Endothelial cell of umbilical vein (primary cell): ENCODE data around the gene RPS19. TPM values are rescaled to one million over a fixed set of nuclear protein-coding genes. Genes with fewer than 3 reads are reported as not detected.

ENCODE experiments used
- BruUV-seq: library from RNA; stranded (reverse); fragments of 400-500 nt; replicated peaks from 2 replicates; lab custom pipeline; 2021; lab: Mats Ljungman, UMichigan
- CTCF ChIA-PET: fragments of 300-600, 350-600 bp; sonication (Branson Sonifier 250); formaldehyde crosslinking; loops from one replicate; lab custom pipeline; 2021; ENCODE audit warnings: antibody characterized with exemption, inconsistent platforms; lab: Charles Lee
- POLR2A ChIA-PET: fragments of 300-600, 350-600 bp; sonication (Branson Sonifier 250); formaldehyde crosslinking; loops from one replicate; lab custom pipeline; 2021; ENCODE audit warnings: antibody characterized with exemption, inconsistent platforms; lab: Charles Lee
- DNase-seq: peaks from one replicate; pipeline ENCODE4 v3.0.0-alpha.2; 2011; ENCODE audit warnings: low read depth, low spot score
- FAIRE-seq: peaks from 2 replicates; lab custom pipeline; 2011; peaks lifted over from hg19 to GRCh38; lab: Jason Lieb, UNC
- H2AFZ ChIP-seq: 2 replicates; pipeline ENCODE4 v1.6.0; 2012; ENCODE audit warnings: low read depth, low read length, control low read depth, inconsistent platforms
- H3K27ac ChIP-seq: 2 replicates; pipeline ENCODE4 v1.5.1; 2011; ENCODE audit warnings: low read depth, mild to moderate bottlenecking, control low read depth, low read length, moderate library complexity; ENCODE audit not compliant: insufficient read depth
- H3K27me3 ChIP-seq, 2 experiments: 2 replicates each; pipeline versions ENCODE4 v1.6.0 to v1.6.1; 2011; ENCODE audit warnings: low read length in 2 of 2, mixed read lengths in 1 of 2; ENCODE audit not compliant: control insufficient read depth in 2 of 2, insufficient read depth in 2 of 2
- H3K36me3 ChIP-seq, 2 experiments: 2 replicates in 1 of 2; 3 replicates in 1 of 2; pipeline ENCODE4 v1.5.1; 2011; ENCODE audit warnings: low read length in 2 of 2, mild to moderate bottlenecking in 1 of 2, moderate library complexity in 1 of 2; ENCODE audit not compliant: control insufficient read depth in 2 of 2, insufficient read depth in 2 of 2; ENCODE audit errors: extremely low read depth in 1 of 2
- H3K4me1 ChIP-seq: 3 replicates; pipeline ENCODE4 v1.5.1; 2011; ENCODE audit warnings: mild to moderate bottlenecking, low read length; ENCODE audit not compliant: control insufficient read depth, insufficient read depth; ENCODE audit errors: extremely low read depth
- H3K4me2 ChIP-seq: 2 replicates; pipeline ENCODE4 v1.6.1; 2011; ENCODE audit warnings: low read length, control low read depth, mixed read lengths; ENCODE audit not compliant: insufficient read depth
- H3K4me3 ChIP-seq, 3 experiments: fragments of 200-600 bp in 1 of 3; sonication (generic), shearing (Covaris generic) in 1 of 3; replicated peaks in 1 of 3; 2 replicates each; pipeline ENCODE4 v1.5.1; 2011 to 2016; ENCODE audit warnings: control low read depth in 3 of 3, low read length in 3 of 3, mild to moderate bottlenecking in 2 of 3, inconsistent platforms in 1 of 3, low read depth in 1 of 3, moderate library complexity in 1 of 3; ENCODE audit not compliant: insufficient read depth in 1 of 3
- H3K79me2 ChIP-seq: 2 replicates; pipeline ENCODE4 v1.6.0; 2012; ENCODE audit warnings: low read length, inconsistent platforms; ENCODE audit not compliant: control insufficient read depth, insufficient read depth
- H3K9ac ChIP-seq: replicated peaks from 2 replicates; pipeline ENCODE3; 2011; ENCODE audit warnings: low read length, control low read depth; ENCODE audit not compliant: insufficient read depth; ENCODE audit errors: extremely low read depth
- H3K9me1 ChIP-seq: replicated peaks from 3 replicates; pipeline ENCODE4 v1.6.0; 2011; ENCODE audit warnings: mild to moderate bottlenecking, low read length; ENCODE audit not compliant: control insufficient read depth, insufficient read depth; ENCODE audit errors: extremely low read depth
- H3K9me3 ChIP-seq: replicated peaks from 2 replicates; pipeline ENCODE4 v1.5.1; 2012; ENCODE audit warnings: low read length, inconsistent platforms; ENCODE audit not compliant: control insufficient read depth, insufficient read depth
- H4K20me1 ChIP-seq: replicated peaks from 2 replicates; pipeline ENCODE3; 2011; ENCODE audit warnings: mild to moderate bottlenecking, low read length; ENCODE audit not compliant: control insufficient read depth, insufficient read depth; ENCODE audit errors: extremely low read depth
- CTCF ChIP-seq, 2 donors: IDR thresholded peaks; 1 replicate in 1 of 2; 2 replicates in 1 of 2; pipeline ENCODE4 v1.5.1; 2011; ENCODE audit warnings: low read length in 2 of 2, mild to moderate bottlenecking in 2 of 2, moderate library complexity in 2 of 2, control low read depth in 1 of 2, inconsistent platforms in 1 of 2, low read depth in 1 of 2; ENCODE audit not compliant: insufficient read depth in 1 of 2; ENCODE audit errors: extremely low read depth in 1 of 2
- EZH2 ChIP-seq: IDR thresholded peaks from 2 replicates; pipeline ENCODE4 v1.6.1; 2012; ENCODE audit warnings: borderline replicate concordance, low read depth, mild to moderate bottlenecking, moderate library complexity, low read length, inconsistent platforms; ENCODE audit not compliant: severe bottlenecking
- FOS ChIP-seq: IDR thresholded peaks from 2 replicates; pipeline ENCODE4 v1.6.1; 2011; ENCODE audit warnings: mild to moderate bottlenecking, low read length, moderate library complexity, borderline replicate concordance; ENCODE audit not compliant: insufficient read depth
- GATA2 ChIP-seq: IDR thresholded peaks from 2 replicates; pipeline ENCODE4 v1.7.0; 2011; ENCODE audit warnings: low read depth, mild to moderate bottlenecking, moderate library complexity, mixed read lengths, low read length; ENCODE audit not compliant: insufficient read length, insufficient read depth
- JUN ChIP-seq: IDR thresholded peaks from 2 replicates; pipeline ENCODE4 v1.6.1; 2011; ENCODE audit warnings: borderline replicate concordance, low read depth; ENCODE audit not compliant: insufficient read length, insufficient read depth
- MAX ChIP-seq: IDR thresholded peaks from 2 replicates; pipeline ENCODE4 v1.6.1; 2011; ENCODE audit not compliant: insufficient read depth, insufficient read length
- MYC ChIP-seq: IDR thresholded peaks from one replicate; pipeline ENCODE4 v1.6.1; 2011; ENCODE audit warnings: mild to moderate bottlenecking, low read depth, low read length
- POLR2A ChIP-seq: IDR thresholded peaks from 2 replicates; pipeline ENCODE4 v1.6.1; 2012; ENCODE audit warnings: low read depth, mild to moderate bottlenecking, control low read depth, low read length
- POLR2AphosphoS5 ChIP-seq: IDR thresholded peaks from 2 replicates; pipeline ENCODE4 v1.6.1; 2012; ENCODE audit warnings: low read depth, mild to moderate bottlenecking, control low read depth, low read length, moderate library complexity; ENCODE audit not compliant: insufficient read depth
- dilution Hi-C: fragments of 300-500 bp; cut with MboI; formaldehyde crosslinking; loops from one replicate; pipeline ENCODE4 v1.15.0; 2019; ENCODE audit warnings: low sequenced_read_pairs; ENCODE audit not compliant: extremely low pct_ligation_motif_present
- intact Hi-C: fragments of 100-400 bp; cut with micrococcal nuclease; formaldehyde crosslinking; loops from one replicate; pipeline ENCODE4 v1.10.0; 2022
- polyA plus RNA-seq, 4 experiments: library from polyadenylated mRNA; depleted of rRNA in 3 of 4; stranded (reverse) in 3 of 4; unstranded in 1 of 4; fragments of >200 nt; gene quantifications; 2 replicates each; pipeline versions ENCODE4 v1.2.1 to v1.2.3, GENCODE V29; 2011 to 2012; ENCODE audit warnings: missing spikeins in 1 of 4
- total RNA-seq: library from RNA; stranded (reverse); gene quantifications from 2 replicates; pipeline ENCODE4 v1.2.3, GENCODE V29; 2021

RPS19 gene
- total and polyA plus RNA-seq, 2 donors (not counting 3 experiments of a cell fraction or from before 2014, with no cell fraction given), result 2,234 to 4,353 TPM

GRCh38 chr19:41890936-41891335 is 30.9 kb downstream of the RPS19 start:
- Histone ChIP-seq H3K9me3 (no peaks in the 10 kb centered on the region), H3K4me3 (no peak overlapping the region), H2AFZ (no peak overlapping the region), H3K4me2 (no peak overlapping the region), H3K36me3 (peaks cover 6 to 26% of the 10 kb centered on the region in 2 experiments), H3K79me2 (peaks cover 11% of the 10 kb centered on the region), H3K27me3 (no peaks in the 10 kb centered on the region), H3K4me1 (peaks cover 8% of the 10 kb centered on the region), H3K27ac (no peak overlapping the region), H3K9ac (no peak overlapping the region), H4K20me1 (no peaks in the 10 kb centered on the region), H3K9me1 (no peaks in the 10 kb centered on the region)
- no peak for TF ChIP-seq MYC
- no peak for TF ChIP-seq MAX
- no peak for TF ChIP-seq POLR2A
- no peak for TF ChIP-seq CTCF (IDR thresholded peaks at IDR 0.05; ENCODE audit: extremely low read depth in 1 of 2, insufficient read depth in 1 of 2, low read depth in 1 of 2, low read length in 2 of 2)
- TF ChIP-seq EZH2, result no peak
- no peak for TF ChIP-seq GATA2
- no peak for TF ChIP-seq POLR2AphosphoS5
- TF ChIP-seq JUN, result no peak
- TF ChIP-seq FOS, result no peak
- dilution Hi-C loops (no loop called here), intact Hi-C loops (no loop called here)
- BruUV-seq, result no TSS peak
- no peak for FAIRE-seq
- POLR2A ChIA-PET, result no interaction called here
- CTCF ChIA-PET, result interaction anchor here (1.4 kb wide), 1 partner anchor 18 kb away, joined by 5 read pairs; no protein-coding TSS in a partner anchor
- DNase-seq, result no peak
